GM19328 (cell line): ENCODE measurements around the gene ATPAF1.

Experiments
- ATAC-seq: cut with Tn5 transposase; IDR thresholded peaks from one replicate; pipeline ENCODE4 v1.9.1; 2021; ENCODE audit warnings: mild to moderate bottlenecking, moderate library complexity; ENCODE audit not compliant: unreplicated experiment

ATPAF1 gene

GRCh38 chr1:46596036-46596435 lies 72.1 kb downstream of the ATPAF1 start:
- ATAC-seq, result no peak

- no peak for ATAC-seq
Measured at GRCh38 chr1:46595127-46595526, 73.0 kb downstream of the ATPAF1 start.

- no peak for ATAC-seq
Measured at GRCh38 chr1:46594063-46594462, 74.1 kb downstream of the ATPAF1 start.

DNA sequence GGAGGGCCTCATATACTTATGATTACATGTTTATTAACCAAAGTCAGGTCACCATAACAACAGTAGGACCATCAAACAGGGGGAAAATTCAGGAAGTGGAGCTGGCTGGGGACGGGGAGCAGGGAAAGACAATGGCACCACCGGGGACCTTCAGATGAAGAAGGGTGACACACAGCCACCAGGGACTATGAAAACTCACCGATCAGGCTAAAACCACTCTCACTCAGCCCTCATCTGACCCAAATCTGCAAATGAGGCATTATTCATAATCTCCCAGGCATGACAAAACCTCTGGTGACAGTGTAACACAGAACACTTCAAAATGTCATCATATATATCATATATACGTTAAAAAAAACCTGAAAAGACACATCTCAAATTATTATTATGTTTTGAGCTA lies 75.3 kb downstream of the ATPAF1 start:
- no peak for ATAC-seq

- no peak for ATAC-seq
Measured at GRCh38 chr1:46589529-46589928, 78.6 kb downstream of the ATPAF1 start.

DNA sequence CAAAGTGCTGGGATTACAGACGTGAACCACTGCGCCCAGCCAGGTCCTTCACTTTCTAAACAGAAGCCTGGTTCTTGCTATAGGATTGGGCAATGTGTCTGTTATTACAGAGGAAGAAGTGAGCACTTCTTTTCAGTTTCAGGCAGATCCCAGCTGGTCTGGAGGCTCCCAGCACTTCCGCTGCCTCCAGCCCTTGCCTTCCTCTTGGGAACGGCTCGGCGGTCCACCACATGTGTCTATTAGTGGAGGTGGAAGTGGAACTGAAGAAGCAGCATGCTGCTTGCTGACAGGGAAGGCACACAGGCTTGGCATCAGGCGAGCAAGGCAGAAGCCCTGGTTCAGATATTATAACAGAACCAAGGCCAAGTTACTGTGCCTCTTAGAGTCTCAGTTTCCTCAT lies 81.1 kb downstream of the ATPAF1 start:
- no peak for ATAC-seq

DNA sequence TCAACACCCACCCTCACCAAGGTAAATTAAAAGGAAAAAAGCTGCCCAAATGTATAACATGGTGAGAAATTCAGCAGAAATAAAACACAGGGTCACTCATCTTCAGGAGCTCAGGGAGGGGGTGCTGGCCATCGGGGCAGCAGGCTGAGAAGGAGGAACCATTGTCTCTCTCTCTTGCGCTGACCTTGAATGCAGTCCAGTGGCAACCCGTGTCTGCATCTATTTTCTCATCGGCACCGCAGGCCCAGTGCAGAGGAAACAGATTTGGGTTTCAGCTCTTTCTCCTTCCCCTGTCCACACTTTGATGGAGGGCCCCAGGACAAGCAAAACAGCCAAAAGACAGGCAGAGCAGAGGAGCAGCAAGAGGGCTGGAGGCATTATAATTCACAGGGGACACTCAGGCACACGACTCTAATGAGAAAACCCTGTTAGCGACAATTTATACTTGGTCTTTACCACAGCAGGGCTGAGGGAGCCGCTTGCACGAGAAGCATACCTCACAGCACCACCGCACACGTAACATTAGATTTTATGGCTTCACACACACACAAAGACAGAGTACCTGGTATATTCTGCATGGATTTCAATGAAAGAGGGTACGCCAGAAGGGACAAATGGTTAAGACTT lies 82.7 kb downstream of the ATPAF1 start:
- no peak for ATAC-seq

- ATAC-seq, result no peak
Measured at GRCh38 chr1:46583494-46583893, 84.7 kb downstream of the ATPAF1 start.

DNA sequence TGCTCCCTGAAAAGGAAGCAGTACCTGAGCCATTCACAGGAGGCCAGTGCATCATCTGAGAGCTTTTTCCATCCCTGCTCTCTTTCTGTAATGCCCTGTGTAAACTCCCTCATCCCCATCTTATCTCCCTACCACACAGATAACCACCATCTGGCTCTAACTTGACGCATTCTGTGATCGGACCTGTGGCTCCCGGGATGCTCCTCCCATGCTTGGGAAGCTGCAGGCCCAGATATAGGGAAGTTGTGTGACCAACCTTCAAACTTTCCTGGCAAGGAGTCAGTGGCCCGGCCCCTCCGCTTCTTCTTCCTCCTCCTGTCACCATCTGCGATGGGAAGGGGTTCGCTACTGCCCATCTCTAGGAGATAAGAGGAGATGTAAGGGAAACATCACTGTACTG lies 85.2 kb downstream of the ATPAF1 start:
- no peak for ATAC-seq
